BLaER1 treated with 17β-estradiol and CSF1 and Interleukin-3, amounts not matched to agents 10 nM and 100 nM (cell line): Measurements from ENCODE around the gene TOMM70.
A peak's percentile ranks its signal among the peaks of the same experiment; 100 is the strongest.

Experiments used
- H3K27ac ChIP-seq, 11 experiments: shearing (Covaris generic); formaldehyde crosslinking; 2 replicates each; pipeline ENCODE4 v1.8.1; 2022
- H3K27me3 ChIP-seq, 11 experiments: shearing (Covaris generic); formaldehyde crosslinking; 2 replicates each; pipeline ENCODE4 v1.8.1; 2022
- H3K36me3 ChIP-seq, 11 experiments: shearing (Covaris generic); formaldehyde crosslinking; 2 replicates each; pipeline ENCODE4 v1.8.1; 2022
- H3K4me1 ChIP-seq, 10 experiments: shearing (Covaris generic); formaldehyde crosslinking; 2 replicates each; pipeline ENCODE4 v1.8.1; 2022
- H3K4me2 ChIP-seq, 11 experiments: shearing (Covaris generic); formaldehyde crosslinking; 2 replicates each; pipeline ENCODE4 v1.8.1; 2022
- H3K4me3 ChIP-seq, 10 experiments: shearing (Covaris generic); formaldehyde crosslinking; 2 replicates each; pipeline ENCODE4 v1.8.1; 2022
- H3K9ac ChIP-seq, 11 experiments: shearing (Covaris generic); formaldehyde crosslinking; 2 replicates each; pipeline ENCODE4 v1.8.1; 2022
- H3K9me3 ChIP-seq, 11 experiments: shearing (Covaris generic); formaldehyde crosslinking; replicated peaks in 1 of 11; 2 replicates each; pipeline ENCODE4 v1.8.1; 2022
- H4K20me1 ChIP-seq, 11 experiments: shearing (Covaris generic); formaldehyde crosslinking; 2 replicates each; pipeline ENCODE4 v1.8.1; 2022
- Cebpa-rat ChIP-seq, 11 experiments: shearing (Covaris generic); IDR thresholded peaks; 2 replicates each; pipeline ENCODE4 v1.8.1; 2022

TOMM70 gene

GRCh38 chr3:100386437-100387074, 14.3 kb downstream of the TOMM70 start:
- H3K9me3 ChIP-seq, result peaks cover 32 to 37% (median 35%) of the 10 kb centered on the region in 11 experiments
- TF ChIP-seq Cebpa-rat (IDR thresholded peaks at IDR 0.05), result no peak
- no peak overlapping the region for H3K27ac ChIP-seq
- H3K9ac ChIP-seq, result no peak overlapping the region
- peaks cover 7 to 62% (median 29%) of the 10 kb centered on the region in 11 experiments; a peak in 19 of 22 replicates for H4K20me1 ChIP-seq
- H3K4me1 ChIP-seq, result no peaks in the 10 kb centered on the region
- no peaks in the 10 kb centered on the region for H3K27me3 ChIP-seq
- no peak overlapping the region for H3K4me2 ChIP-seq
- no peak overlapping the region for H3K4me3 ChIP-seq
- H3K36me3 ChIP-seq, result peaks cover 80 to 100% (median 96%) of the 10 kb centered on the region in 11 experiments

DNA sequence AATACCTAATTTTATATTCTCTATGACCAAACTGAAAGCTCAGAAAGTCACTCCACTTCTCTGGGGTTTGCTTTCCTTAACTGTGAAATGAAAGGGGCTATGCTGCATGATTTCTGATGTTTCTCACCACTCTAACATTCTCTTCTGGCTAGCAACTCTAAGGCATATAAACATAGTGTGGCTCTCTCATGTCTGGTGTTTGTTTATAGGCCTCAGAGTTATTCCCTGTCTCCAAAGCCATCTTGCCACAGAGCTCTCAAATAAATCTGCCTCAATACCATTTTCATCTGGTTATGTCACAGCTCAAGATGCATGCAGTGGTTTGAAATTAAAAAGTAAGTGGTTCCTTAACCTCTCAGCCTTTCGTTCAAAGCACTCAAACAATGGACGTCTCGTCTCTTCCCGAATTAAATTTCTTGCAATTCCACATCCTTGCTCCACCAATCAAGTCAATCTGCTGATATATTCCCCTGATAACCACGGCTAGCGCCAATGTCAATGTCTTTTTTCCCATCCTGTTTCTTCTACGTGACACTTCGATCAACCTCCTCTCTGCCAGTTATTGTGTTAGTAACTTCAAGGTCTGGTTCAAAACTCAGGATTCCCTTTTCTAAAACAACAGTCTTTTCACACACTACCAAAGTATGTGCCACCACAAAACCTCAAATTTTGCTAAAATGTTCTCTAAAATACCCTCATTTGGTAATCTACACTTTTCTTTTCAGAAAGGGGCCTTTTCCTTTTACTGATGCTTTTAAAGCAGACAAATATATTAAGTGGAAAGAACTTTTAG, 16.0 kb downstream of the TOMM70 start:
- no peak for TF ChIP-seq Cebpa-rat (IDR thresholded peaks at IDR 0.05)

DNA sequence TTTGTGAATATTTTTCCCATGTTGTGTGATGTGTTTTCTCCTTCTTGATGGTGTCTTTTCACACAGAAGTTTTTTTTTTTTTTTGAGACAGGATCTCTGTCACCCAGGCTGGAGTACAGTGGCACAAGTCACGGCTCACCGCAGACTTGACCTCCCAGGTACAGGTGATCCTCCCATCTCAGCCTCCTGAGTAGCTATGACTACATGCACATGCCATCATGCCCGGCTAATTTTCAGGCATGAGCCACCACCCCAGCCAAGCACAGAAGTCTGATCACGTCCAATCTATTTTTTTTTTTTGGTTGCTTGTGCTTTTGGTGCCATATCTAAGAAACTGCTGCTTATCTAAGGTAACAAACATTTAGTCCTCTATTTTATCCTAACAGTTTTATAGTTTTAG, 24.6 kb downstream of the TOMM70 start:
- H3K27ac ChIP-seq, result no peak overlapping the region
- H3K36me3 ChIP-seq, result peaks cover 96 to 100% (median 100%) of the 10 kb centered on the region in 11 experiments
- no peaks in the 10 kb centered on the region for H3K9me3 ChIP-seq
- H3K4me2 ChIP-seq, result no peak overlapping the region
- no peak overlapping the region for H3K9ac ChIP-seq
- peaks cover 0 to 15% (median 0%) of the 10 kb centered on the region in 11 experiments; a peak in 5 of 22 replicates for H4K20me1 ChIP-seq
- H3K27me3 ChIP-seq, result no peaks in the 10 kb centered on the region
- TF ChIP-seq Cebpa-rat (IDR thresholded peaks at IDR 0.05), result no peak
- H3K4me1 ChIP-seq, result no peaks in the 10 kb centered on the region
- no peak overlapping the region for H3K4me3 ChIP-seq

More for the DNA sequence above, 16.0 kb downstream of the TOMM70 start:
- no peaks in the 10 kb centered on the region for H3K27me3 ChIP-seq
- no peak overlapping the region for H3K4me3 ChIP-seq
- H3K4me1 ChIP-seq, result no peaks in the 10 kb centered on the region
- peak overlapping the region in 1 of 11 experiments; percentile 13; a peak in 1 of 22 replicates for H3K9ac ChIP-seq
- no peak overlapping the region for H3K4me2 ChIP-seq
- H3K27ac ChIP-seq, result no peak overlapping the region
- peaks cover 7 to 58% (median 28%) of the 10 kb centered on the region in 11 experiments; a peak in 19 of 22 replicates for H4K20me1 ChIP-seq
- peaks cover 86 to 100% (median 96%) of the 10 kb centered on the region in 11 experiments for H3K36me3 ChIP-seq
- peaks cover 18 to 21% (median 19%) of the 10 kb centered on the region in 11 experiments for H3K9me3 ChIP-seq

GRCh38 chr3:100374521-100374920, 26.4 kb downstream of the TOMM70 start:
- Histone ChIP-seq H3K4me2 (no peak overlapping the region), H3K9ac (no peak overlapping the region), H3K27me3 (no peaks in the 10 kb centered on the region), H4K20me1 (peaks cover 0 to 10% (median 0%) of the 10 kb centered on the region in 11 experiments; a peak in 5 of 22 replicates), H3K36me3 (peaks cover 89 to 100% (median 97%) of the 10 kb centered on the region in 11 experiments), H3K9me3 (no peaks in the 10 kb centered on the region), H3K27ac (no peak overlapping the region), H3K4me1 (no peaks in the 10 kb centered on the region), H3K4me3 (no peak overlapping the region)
- no peak for TF ChIP-seq Cebpa-rat (IDR thresholded peaks at IDR 0.05)

DNA sequence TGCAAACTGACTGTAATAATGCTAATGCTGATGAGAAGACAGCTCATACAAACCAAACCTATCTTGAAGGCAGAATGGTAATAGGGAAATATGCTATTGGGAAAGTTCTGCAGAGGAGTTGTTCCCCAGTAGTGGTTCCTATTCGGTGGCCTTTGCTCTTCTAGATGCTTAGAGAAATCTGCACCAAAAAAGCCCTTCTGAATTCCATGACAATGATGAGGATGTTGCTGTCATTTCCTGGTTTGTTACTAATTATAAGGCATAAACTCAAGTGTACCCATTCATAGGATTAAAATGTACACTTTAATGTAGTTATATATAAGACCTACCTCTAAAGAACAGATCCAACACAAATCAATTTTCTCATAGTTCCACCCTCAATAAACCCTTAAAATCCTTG, 30.1 kb downstream of the TOMM70 start:
- H3K36me3 ChIP-seq, result peaks cover 89 to 100% (median 97%) of the 10 kb centered on the region in 11 experiments
- no peak for TF ChIP-seq Cebpa-rat (IDR thresholded peaks at IDR 0.05)
- no peaks in the 10 kb centered on the region for H3K4me1 ChIP-seq

DNA sequence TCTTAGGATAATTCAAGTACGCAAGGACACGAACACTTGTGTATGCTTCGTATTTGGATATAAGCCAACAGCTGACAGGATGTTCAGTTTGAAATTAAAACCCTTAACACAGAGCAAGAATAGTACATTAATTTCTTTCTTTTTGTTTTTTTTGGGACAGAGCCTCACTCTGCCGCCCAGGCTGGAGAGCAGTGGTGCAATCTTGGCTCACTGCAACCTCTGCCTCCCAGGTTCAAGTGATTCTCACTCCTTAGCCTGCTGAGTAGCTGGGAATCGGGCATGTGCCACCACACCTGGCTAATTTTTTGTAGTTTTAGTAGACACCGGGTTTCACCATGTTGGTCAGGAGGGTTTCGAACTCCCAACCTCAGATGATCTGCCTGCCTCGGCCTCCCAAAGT, 32.4 kb downstream of the TOMM70 start:
- Histone ChIP-seq H3K36me3 (peaks cover 92 to 100% (median 100%) of the 10 kb centered on the region in 11 experiments), H3K27ac (no peak overlapping the region), H4K20me1 (peaks cover 0 to 6% (median 0%) of the 10 kb centered on the region in 11 experiments; a peak in 4 of 22 replicates), H3K4me2 (no peak overlapping the region), H3K9ac (no peak overlapping the region), H3K27me3 (no peaks in the 10 kb centered on the region), H3K4me1 (no peaks in the 10 kb centered on the region), H3K9me3 (no peaks in the 10 kb centered on the region), H3K4me3 (no peak overlapping the region)
- TF ChIP-seq Cebpa-rat (IDR thresholded peaks at IDR 0.05), result no peak

More for the DNA sequence above, 30.1 kb downstream of the TOMM70 start:
- H3K27me3 ChIP-seq, result no peaks in the 10 kb centered on the region
- H3K9ac ChIP-seq, result no peak overlapping the region
- no peak overlapping the region for H3K27ac ChIP-seq
- peaks cover 0 to 6% (median 2%) of the 10 kb centered on the region in 11 experiments; a peak in 5 of 22 replicates for H4K20me1 ChIP-seq
- H3K9me3 ChIP-seq, result no peaks in the 10 kb centered on the region
- H3K4me2 ChIP-seq, result no peak overlapping the region
- H3K4me3 ChIP-seq, result no peak overlapping the region

DNA sequence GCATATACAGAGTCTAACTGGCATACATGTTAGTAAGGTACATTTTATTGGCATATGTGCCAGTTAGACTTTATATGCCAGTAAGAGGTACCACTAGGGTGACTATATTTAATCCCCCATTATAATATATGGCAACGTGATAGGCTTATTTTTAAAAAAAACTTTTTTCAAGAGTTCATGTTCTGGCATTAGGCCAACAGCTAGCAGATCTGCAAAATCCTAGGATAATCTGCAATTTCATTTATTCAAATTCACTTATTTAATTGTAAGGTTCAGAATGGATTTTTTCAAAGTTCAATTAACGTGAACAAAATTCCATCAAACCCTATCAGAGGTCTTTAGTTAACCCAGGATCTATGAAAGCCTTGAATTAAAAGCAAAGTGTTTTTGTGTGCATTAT, 34.5 kb downstream of the TOMM70 start:
- H3K4me1 ChIP-seq, result no peaks in the 10 kb centered on the region
- 0 out of 22 replicates have a peak, but pooled peaks cover 0 to 6% (median 0%) of the 10 kb centered on the region in 11 experiments for H4K20me1 ChIP-seq
- no peak overlapping the region for H3K4me3 ChIP-seq
- peaks cover 92 to 100% (median 98%) of the 10 kb centered on the region in 11 experiments for H3K36me3 ChIP-seq
- no peak overlapping the region for H3K9ac ChIP-seq
- no peaks in the 10 kb centered on the region for H3K27me3 ChIP-seq
- no peak overlapping the region for H3K27ac ChIP-seq
- H3K9me3 ChIP-seq, result peaks cover 0 to 11% (median 4%) of the 10 kb centered on the region in 11 experiments; a peak in 9 of 22 replicates
- TF ChIP-seq Cebpa-rat (IDR thresholded peaks at IDR 0.05), result no peak
- no peak overlapping the region for H3K4me2 ChIP-seq

DNA sequence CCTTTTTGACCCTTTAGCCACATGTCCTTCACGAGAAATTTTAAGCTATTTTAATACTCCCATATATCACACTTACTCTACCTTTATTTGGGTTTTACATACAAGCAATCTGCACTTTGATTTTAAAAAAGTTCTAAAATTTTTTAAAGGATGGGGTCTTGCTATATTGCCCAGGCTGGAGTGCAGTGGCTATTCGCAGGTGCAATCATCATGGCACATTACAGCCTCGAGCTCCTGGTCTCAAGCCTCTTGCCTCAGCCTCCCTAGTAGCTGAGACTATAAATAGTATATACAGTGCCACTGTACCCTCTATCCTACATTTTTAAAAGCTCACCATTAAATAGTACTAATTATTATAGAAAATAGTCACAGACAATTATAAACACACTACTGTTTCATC, 36.5 kb downstream of the TOMM70 start:
- Histone ChIP-seq H3K4me3 (no peak overlapping the region), H4K20me1 (0 out of 22 replicates have a peak, but pooled peaks cover 0 to 6% (median 0%) of the 10 kb centered on the region in 11 experiments), H3K9me3 (peaks cover 0 to 11% (median 4%) of the 10 kb centered on the region in 11 experiments; a peak in 9 of 22 replicates), H3K27me3 (no peaks in the 10 kb centered on the region), H3K27ac (no peak overlapping the region), H3K36me3 (peaks cover 94 to 100% (median 99%) of the 10 kb centered on the region in 11 experiments), H3K4me2 (no peak overlapping the region), H3K4me1 (no peaks in the 10 kb centered on the region), H3K9ac (no peak overlapping the region)
- no peak for TF ChIP-seq Cebpa-rat (IDR thresholded peaks at IDR 0.05)

- H3K36me3 ChIP-seq, result peaks cover 84 to 100% (median 98%) of the 10 kb centered on the region in 11 experiments
Observed at GRCh38 chr3:100361897-100362296, 39.0 kb downstream of the TOMM70 start.

More at GRCh38 chr3:100361897-100362296, 39.0 kb downstream of the TOMM70 start:
- 0 out of 22 replicates have a peak, but pooled peaks cover 0 to 3% (median 0%) of the 10 kb centered on the region in 11 experiments for H4K20me1 ChIP-seq
- H3K27me3 ChIP-seq, result no peaks in the 10 kb centered on the region
- no peaks in the 10 kb centered on the region for H3K4me1 ChIP-seq
- peaks cover 0 to 11% (median 4%) of the 10 kb centered on the region in 11 experiments; a peak in 9 of 22 replicates for H3K9me3 ChIP-seq
- H3K4me3 ChIP-seq, result no peak overlapping the region
- H3K9ac ChIP-seq, result no peak overlapping the region
- no peak overlapping the region for H3K4me2 ChIP-seq
- TF ChIP-seq Cebpa-rat (IDR thresholded peaks at IDR 0.05), result no peak
- no peak overlapping the region for H3K27ac ChIP-seq
